Panc1 (cell line): ENCODE measurements around the gene B3GALNT2. TPM values are rescaled to one million over a fixed set of nuclear protein-coding genes. Genes with fewer than 3 reads are reported as not detected.

ENCODE experiments used
- ATAC-seq: fragments of 200-7000 bp; cut with Tn5 transposase; 2 replicates; pipeline ENCODE4 v1.9.1; 2020; ENCODE audit warnings: mild to moderate bottlenecking, moderate library complexity
- BruUV-seq: library from RNA; stranded (reverse); fragments of 400-500 nt; replicated peaks from 2 replicates; lab custom pipeline; 2021; lab: Mats Ljungman, UMichigan
- CTCF ChIA-PET: fragments of 300-600 bp; sonication (Branson Sonifier 250); formaldehyde crosslinking; loops from one replicate; lab custom pipeline; 2022; ENCODE audit warnings: antibody characterized with exemption; lab: Charles Lee
- POLR2A ChIA-PET: fragments of 300-600 bp; sonication (Branson Sonifier 250); formaldehyde crosslinking; loops from one replicate; lab custom pipeline; 2022; ENCODE audit warnings: antibody characterized with exemption; lab: Charles Lee
- DNase-seq: peaks from one replicate; pipeline ENCODE4 v3.0.0-alpha.2; 2010; ENCODE audit warnings: low read depth, low spot score
- H3K27ac ChIP-seq: 2 replicates; pipeline ENCODE4 v1.5.1; 2011; ENCODE audit warnings: mild to moderate bottlenecking, low read length, inconsistent platforms
- H3K27me3 ChIP-seq: fragments of 200-500 bp; sonication (Bioruptor generic); 2 replicates; pipeline ENCODE4 v1.6.0; 2014; ENCODE audit warnings: low read length, inconsistent platforms; ENCODE audit not compliant: control insufficient read depth, insufficient read depth
- H3K36me3 ChIP-seq: fragments of 200-500 bp; sonication (Bioruptor generic); 2 replicates; pipeline ENCODE4 v1.5.1; 2014; ENCODE audit warnings: inconsistent platforms, mild to moderate bottlenecking, low read length, moderate library complexity; ENCODE audit not compliant: control insufficient read depth, insufficient read depth
- H3K4me1 ChIP-seq: 2 replicates; pipeline ENCODE4 v1.5.1; 2011; ENCODE audit warnings: inconsistent platforms, mild to moderate bottlenecking, low read length, moderate library complexity; ENCODE audit not compliant: control insufficient read depth, insufficient read depth
- H3K4me3 ChIP-seq, 2 experiments: 2 replicates each; pipeline ENCODE4 v1.5.1; 2011 to 2012; ENCODE audit warnings: low read depth in 2 of 2, low read length in 2 of 2, mild to moderate bottlenecking in 2 of 2, inconsistent platforms in 1 of 2, moderate library complexity in 1 of 2
- H3K9me3 ChIP-seq: fragments of 200-500 bp; sonication (Bioruptor generic); 2 replicates; pipeline ENCODE4 v1.5.1; 2014; ENCODE audit warnings: low read depth, mild to moderate bottlenecking, inconsistent platforms, low read length, moderate library complexity; ENCODE audit not compliant: control insufficient read depth, insufficient read depth
- POLR2AphosphoS5 ChIP-seq: IDR thresholded peaks from 2 replicates; pipeline ENCODE4 v1.6.1; 2012; ENCODE audit warnings: mild to moderate bottlenecking, low read depth, low read length, moderate library complexity
- SIN3A ChIP-seq: IDR thresholded peaks from 2 replicates; pipeline ENCODE4 v1.6.1; 2012; ENCODE audit warnings: low read depth, mild to moderate bottlenecking, low read length, moderate library complexity, borderline replicate concordance; ENCODE audit not compliant: insufficient read depth
- TCF7L2 ChIP-seq: IDR thresholded peaks from 2 replicates; pipeline ENCODE4 v1.6.1; 2011; ENCODE audit warnings: mild to moderate bottlenecking, low read depth, low read length, inconsistent platforms
- in situ Hi-C: cut with HindIII; loops from 2 replicates; pipeline ENCODE4 v1.10.0; 2016; ENCODE audit warnings: low sequenced_read_pairs, low pct_unique_long_range_greater_than_20kb
- intact Hi-C: fragments of 100-400 bp; cut with micrococcal nuclease; formaldehyde crosslinking; loops from one replicate; pipeline ENCODE4 v1.10.0; 2022; ENCODE audit not compliant: unreplicated experiment
- total RNA-seq: library from RNA; stranded (reverse); gene quantifications from one replicate; pipeline ENCODE4 v1.2.1, GENCODE V29; 2021; ENCODE audit not compliant: unreplicated experiment
- TF ChIP-seq, protein P1 (sequence below), 2 experiments: IDR thresholded peaks; 2 replicates each; pipeline ENCODE4 v1.6.1; 2011 to 2012; ENCODE audit warnings: low read depth in 2 of 2, control low read depth in 1 of 2, low read length in 1 of 2, mild to moderate bottlenecking in 1 of 2, moderate library complexity in 1 of 2; ENCODE audit not compliant: insufficient read depth in 1 of 2
- TF ChIP-seq, protein P2 (sequence below): fragments of 450-650 bp; IDR thresholded peaks from 2 replicates; pipeline ENCODE4 v1.5.1; 2017; ENCODE audit warnings: mild to moderate bottlenecking

Gene B3GALNT2
- total RNA-seq, 1 experiment from 2014 or later: 40.7 TPM

DNA sequence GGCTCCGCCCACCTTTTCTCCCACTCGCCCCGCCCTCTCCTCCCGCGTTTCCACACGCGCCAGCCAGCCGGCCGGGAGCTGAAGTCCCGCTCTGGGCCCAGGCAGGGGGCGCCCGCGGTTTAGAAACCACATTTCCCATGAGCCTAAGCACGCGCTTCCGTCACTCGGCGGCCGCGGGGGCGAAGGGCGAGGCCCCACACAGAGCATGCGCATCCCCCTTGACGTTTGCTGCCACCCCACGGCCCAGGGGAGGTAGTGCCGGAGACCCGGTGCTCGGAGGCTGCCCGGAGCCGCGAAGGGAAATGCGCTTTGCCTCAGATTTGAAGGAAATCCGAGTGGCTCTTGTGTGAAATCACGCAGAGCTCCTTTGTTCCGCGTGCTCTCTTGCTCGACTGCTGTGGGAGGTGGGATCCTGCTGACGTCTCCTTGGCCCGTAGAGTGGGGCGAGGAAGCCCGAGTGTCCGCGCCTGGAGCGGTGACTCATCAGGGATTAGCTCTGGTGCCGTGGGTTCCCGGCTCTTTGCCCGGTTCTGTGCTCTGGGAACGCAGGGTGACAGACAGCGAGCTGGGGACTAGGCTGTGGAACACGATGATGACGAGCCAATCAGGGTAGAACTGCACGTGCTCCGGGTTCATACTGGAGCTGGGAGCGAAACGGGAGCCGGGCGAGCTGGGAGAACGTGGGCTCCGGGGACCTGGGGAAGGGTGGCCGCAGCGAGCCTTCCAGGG is 406 bp upstream of the B3GALNT2 start:
- Histone ChIP-seq H3K36me3 (no peaks in the 10 kb centered on the region; the same call in none of the 2 replicates), H3K4me3 (peak overlapping the region; percentile 92 to 94), H3K27me3 (no peaks in the 10 kb centered on the region), H3K4me1 (peaks cover 11% of the 10 kb centered on the region), H3K9me3 (no peaks in the 10 kb centered on the region), H3K27ac (peak overlapping the region; percentile 98)
- CTCF ChIA-PET: interaction anchor here (0.6 to 1.5 kb wide), 7 partner anchors 14 to 938 kb away, joined by 3 to 10 read pairs (median 4); partner anchors contain the start of gene TBCE
- in situ Hi-C loops: no loop called here
- TSS peak; percentile 97 for BruUV-seq
- no peak; the same call in 1 of the 2 replicates for TF ChIP-seq TCF7L2
- TF ChIP-seq POLR2AphosphoS5: peak; percentile 81
- TF ChIP-seq, protein P1, sequence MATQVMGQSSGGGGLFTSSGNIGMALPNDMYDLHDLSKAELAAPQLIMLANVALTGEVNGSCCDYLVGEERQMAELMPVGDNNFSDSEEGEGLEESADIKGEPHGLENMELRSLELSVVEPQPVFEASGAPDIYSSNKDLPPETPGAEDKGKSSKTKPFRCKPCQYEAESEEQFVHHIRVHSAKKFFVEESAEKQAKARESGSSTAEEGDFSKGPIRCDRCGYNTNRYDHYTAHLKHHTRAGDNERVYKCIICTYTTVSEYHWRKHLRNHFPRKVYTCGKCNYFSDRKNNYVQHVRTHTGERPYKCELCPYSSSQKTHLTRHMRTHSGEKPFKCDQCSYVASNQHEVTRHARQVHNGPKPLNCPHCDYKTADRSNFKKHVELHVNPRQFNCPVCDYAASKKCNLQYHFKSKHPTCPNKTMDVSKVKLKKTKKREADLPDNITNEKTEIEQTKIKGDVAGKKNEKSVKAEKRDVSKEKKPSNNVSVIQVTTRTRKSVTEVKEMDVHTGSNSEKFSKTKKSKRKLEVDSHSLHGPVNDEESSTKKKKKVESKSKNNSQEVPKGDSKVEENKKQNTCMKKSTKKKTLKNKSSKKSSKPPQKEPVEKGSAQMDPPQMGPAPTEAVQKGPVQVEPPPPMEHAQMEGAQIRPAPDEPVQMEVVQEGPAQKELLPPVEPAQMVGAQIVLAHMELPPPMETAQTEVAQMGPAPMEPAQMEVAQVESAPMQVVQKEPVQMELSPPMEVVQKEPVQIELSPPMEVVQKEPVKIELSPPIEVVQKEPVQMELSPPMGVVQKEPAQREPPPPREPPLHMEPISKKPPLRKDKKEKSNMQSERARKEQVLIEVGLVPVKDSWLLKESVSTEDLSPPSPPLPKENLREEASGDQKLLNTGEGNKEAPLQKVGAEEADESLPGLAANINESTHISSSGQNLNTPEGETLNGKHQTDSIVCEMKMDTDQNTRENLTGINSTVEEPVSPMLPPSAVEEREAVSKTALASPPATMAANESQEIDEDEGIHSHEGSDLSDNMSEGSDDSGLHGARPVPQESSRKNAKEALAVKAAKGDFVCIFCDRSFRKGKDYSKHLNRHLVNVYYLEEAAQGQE (IDR thresholded peaks at IDR 0.05; ENCODE audit: insufficient read depth in 1 of 2, low read depth in 2 of 2, low read length in 1 of 2): no peak; a peak in 1 of 4 replicates
- no peak for TF ChIP-seq SIN3A
- TF ChIP-seq, protein P2, sequence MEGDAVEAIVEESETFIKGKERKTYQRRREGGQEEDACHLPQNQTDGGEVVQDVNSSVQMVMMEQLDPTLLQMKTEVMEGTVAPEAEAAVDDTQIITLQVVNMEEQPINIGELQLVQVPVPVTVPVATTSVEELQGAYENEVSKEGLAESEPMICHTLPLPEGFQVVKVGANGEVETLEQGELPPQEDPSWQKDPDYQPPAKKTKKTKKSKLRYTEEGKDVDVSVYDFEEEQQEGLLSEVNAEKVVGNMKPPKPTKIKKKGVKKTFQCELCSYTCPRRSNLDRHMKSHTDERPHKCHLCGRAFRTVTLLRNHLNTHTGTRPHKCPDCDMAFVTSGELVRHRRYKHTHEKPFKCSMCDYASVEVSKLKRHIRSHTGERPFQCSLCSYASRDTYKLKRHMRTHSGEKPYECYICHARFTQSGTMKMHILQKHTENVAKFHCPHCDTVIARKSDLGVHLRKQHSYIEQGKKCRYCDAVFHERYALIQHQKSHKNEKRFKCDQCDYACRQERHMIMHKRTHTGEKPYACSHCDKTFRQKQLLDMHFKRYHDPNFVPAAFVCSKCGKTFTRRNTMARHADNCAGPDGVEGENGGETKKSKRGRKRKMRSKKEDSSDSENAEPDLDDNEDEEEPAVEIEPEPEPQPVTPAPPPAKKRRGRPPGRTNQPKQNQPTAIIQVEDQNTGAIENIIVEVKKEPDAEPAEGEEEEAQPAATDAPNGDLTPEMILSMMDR: peak; percentile 95
- POLR2A ChIA-PET: interaction anchor here (0.6 to 1.2 kb wide), 7 partner anchors 10 to 907 kb away, joined by 3 to 10 read pairs (median 3); no protein-coding TSS in a partner anchor
- peak; percentile 94 for ATAC-seq
- peak; percentile 95 for DNase-seq
- intact Hi-C loops: no loop called here

DNA sequence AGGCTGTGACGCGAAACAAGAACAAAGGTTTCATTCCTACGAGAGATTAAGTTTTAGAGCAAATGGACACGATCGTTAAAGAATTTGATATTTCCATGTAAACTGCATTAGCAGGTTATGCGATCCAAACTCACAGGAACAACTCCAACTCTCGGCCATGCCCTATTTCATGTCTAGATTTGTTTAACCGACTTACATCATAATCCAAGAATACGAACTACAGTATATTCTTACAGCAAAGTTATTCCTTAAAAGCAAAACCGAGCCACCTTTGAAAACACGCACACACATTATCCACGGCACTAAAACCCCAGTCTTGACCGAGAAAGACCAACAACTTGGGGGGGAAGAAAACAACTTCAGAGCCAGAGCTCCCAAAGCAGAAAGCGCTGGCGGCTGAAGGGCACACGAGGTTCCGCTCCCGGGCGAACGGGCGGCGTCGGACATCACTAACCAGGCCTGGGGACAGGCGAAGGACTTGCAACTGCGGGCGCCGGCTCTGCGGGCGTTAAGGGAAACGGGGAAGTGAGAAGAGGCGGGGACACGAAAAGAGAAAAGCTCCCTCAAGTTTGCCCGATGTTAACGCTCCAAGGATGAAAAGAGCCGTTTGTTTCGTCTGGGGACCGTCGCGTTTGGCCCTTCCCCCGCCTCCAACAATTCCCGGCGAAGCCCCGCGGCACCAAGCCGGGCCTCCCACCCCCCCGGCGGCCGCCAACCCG is 690 bp downstream of the B3GALNT2 start:
- Histone ChIP-seq H3K27me3 (no peaks in the 10 kb centered on the region), H3K36me3 (no peaks in the 10 kb centered on the region; the same call in none of the 2 replicates), H3K27ac (peak overlapping the region; percentile 84), H3K4me1 (peaks cover 11% of the 10 kb centered on the region), H3K4me3 (peak overlapping the region; percentile 91 to 94), H3K9me3 (no peaks in the 10 kb centered on the region)
- intact Hi-C loops (no loop called here), in situ Hi-C loops (no loop called here)
- no peak for DNase-seq
- BruUV-seq: no TSS peak
- peak; percentile 14 for ATAC-seq
- ChIA-PET POLR2A (interaction anchor here (0.6 kb wide), 2 partner anchors 36 to 906 kb away, joined by 3 read pairs; no protein-coding TSS in a partner anchor), CTCF (interaction anchor here (1.2 to 1.5 kb wide), 2 partner anchors 15 to 66 kb away, joined by 3 to 4 read pairs; no protein-coding TSS in a partner anchor)
- TF ChIP-seq, protein P1 (IDR thresholded peaks at IDR 0.05; ENCODE audit: insufficient read depth in 1 of 2, low read depth in 2 of 2, low read length in 1 of 2): no peak
- no peak for TF ChIP-seq POLR2AphosphoS5
- TF ChIP-seq SIN3A: no peak
- TF ChIP-seq, protein P2: no peak
- peak; percentile 51; the same call in 1 of the 2 replicates for TF ChIP-seq TCF7L2
